Measurements from ENCODE around the gene RASSF4.

- TF ChIP-seq CTCF (optimal IDR thresholded peaks at IDR 0.05 in 1 of 3, IDR thresholded peaks at IDR 0.05 in 1 of 3, conservative IDR thresholded peaks at IDR 0.05 in 1 of 3; ENCODE audit: extremely low read depth in 1 of 3, insufficient read depth in 2 of 3, low read length in 3 of 3) (no peak), EZH2 (IDR thresholded peaks at IDR 0.05; ENCODE audit: low read length) (no peak)
Observed at GRCh38 chr10:44950326-44951225, 9.0 kb upstream of the RASSF4 start.
